Endothelial cell of umbilical vein (primary cell): ENCODE results near the gene ODAD4. TPM values are rescaled to one million over a fixed set of nuclear protein-coding genes. Genes with fewer than 3 reads are reported as not detected.
A peak's percentile ranks its signal among the peaks of the same experiment; 100 is the strongest.

ENCODE experiments used
- BruUV-seq: library from RNA; stranded (reverse); fragments of 400-500 nt; replicated peaks from 2 replicates; lab custom pipeline; 2021; lab: Mats Ljungman, UMichigan
- CTCF ChIA-PET: fragments of 300-600, 350-600 bp; sonication (Branson Sonifier 250); formaldehyde crosslinking; loops from one replicate; lab custom pipeline; 2021; ENCODE audit warnings: antibody characterized with exemption, inconsistent platforms; lab: Charles Lee
- POLR2A ChIA-PET: fragments of 300-600, 350-600 bp; sonication (Branson Sonifier 250); formaldehyde crosslinking; loops from one replicate; lab custom pipeline; 2021; ENCODE audit warnings: antibody characterized with exemption, inconsistent platforms; lab: Charles Lee
- DNase-seq: peaks from one replicate; pipeline ENCODE4 v3.0.0-alpha.2; 2011; ENCODE audit warnings: low read depth, low spot score
- FAIRE-seq: peaks from 2 replicates; lab custom pipeline; 2011; peaks lifted over from hg19 to GRCh38; lab: Jason Lieb, UNC
- H2AFZ ChIP-seq: 2 replicates; pipeline ENCODE4 v1.6.0; 2012; ENCODE audit warnings: low read depth, low read length, control low read depth, inconsistent platforms
- H3K27ac ChIP-seq: 2 replicates; pipeline ENCODE4 v1.5.1; 2011; ENCODE audit warnings: low read depth, mild to moderate bottlenecking, control low read depth, low read length, moderate library complexity; ENCODE audit not compliant: insufficient read depth
- H3K27me3 ChIP-seq, 2 experiments: 2 replicates each; pipeline versions ENCODE4 v1.6.0 to v1.6.1; 2011; ENCODE audit warnings: low read length in 2 of 2, mixed read lengths in 1 of 2; ENCODE audit not compliant: control insufficient read depth in 2 of 2, insufficient read depth in 2 of 2
- H3K36me3 ChIP-seq, 2 experiments: 2 replicates in 1 of 2; 3 replicates in 1 of 2; pipeline ENCODE4 v1.5.1; 2011; ENCODE audit warnings: low read length in 2 of 2, mild to moderate bottlenecking in 1 of 2, moderate library complexity in 1 of 2; ENCODE audit not compliant: control insufficient read depth in 2 of 2, insufficient read depth in 2 of 2; ENCODE audit errors: extremely low read depth in 1 of 2
- H3K4me1 ChIP-seq: 3 replicates; pipeline ENCODE4 v1.5.1; 2011; ENCODE audit warnings: mild to moderate bottlenecking, low read length; ENCODE audit not compliant: control insufficient read depth, insufficient read depth; ENCODE audit errors: extremely low read depth
- H3K4me2 ChIP-seq: 2 replicates; pipeline ENCODE4 v1.6.1; 2011; ENCODE audit warnings: low read length, control low read depth, mixed read lengths; ENCODE audit not compliant: insufficient read depth
- H3K4me3 ChIP-seq, 3 experiments: fragments of 200-600 bp in 1 of 3; sonication (generic), shearing (Covaris generic) in 1 of 3; replicated peaks in 1 of 3; 2 replicates each; pipeline ENCODE4 v1.5.1; 2011 to 2016; ENCODE audit warnings: control low read depth in 3 of 3, low read length in 3 of 3, mild to moderate bottlenecking in 2 of 3, inconsistent platforms in 1 of 3, low read depth in 1 of 3, moderate library complexity in 1 of 3; ENCODE audit not compliant: insufficient read depth in 1 of 3
- H3K79me2 ChIP-seq: 2 replicates; pipeline ENCODE4 v1.6.0; 2012; ENCODE audit warnings: low read length, inconsistent platforms; ENCODE audit not compliant: control insufficient read depth, insufficient read depth
- H3K9ac ChIP-seq: replicated peaks from 2 replicates; pipeline ENCODE3; 2011; ENCODE audit warnings: low read length, control low read depth; ENCODE audit not compliant: insufficient read depth; ENCODE audit errors: extremely low read depth
- H3K9me1 ChIP-seq: replicated peaks from 3 replicates; pipeline ENCODE4 v1.6.0; 2011; ENCODE audit warnings: mild to moderate bottlenecking, low read length; ENCODE audit not compliant: control insufficient read depth, insufficient read depth; ENCODE audit errors: extremely low read depth
- H3K9me3 ChIP-seq: replicated peaks from 2 replicates; pipeline ENCODE4 v1.5.1; 2012; ENCODE audit warnings: low read length, inconsistent platforms; ENCODE audit not compliant: control insufficient read depth, insufficient read depth
- H4K20me1 ChIP-seq: replicated peaks from 2 replicates; pipeline ENCODE3; 2011; ENCODE audit warnings: mild to moderate bottlenecking, low read length; ENCODE audit not compliant: control insufficient read depth, insufficient read depth; ENCODE audit errors: extremely low read depth
- FOS ChIP-seq: IDR thresholded peaks from 2 replicates; pipeline ENCODE4 v1.6.1; 2011; ENCODE audit warnings: mild to moderate bottlenecking, low read length, moderate library complexity, borderline replicate concordance; ENCODE audit not compliant: insufficient read depth
- GATA2 ChIP-seq: IDR thresholded peaks from 2 replicates; pipeline ENCODE4 v1.7.0; 2011; ENCODE audit warnings: low read depth, mild to moderate bottlenecking, moderate library complexity, mixed read lengths, low read length; ENCODE audit not compliant: insufficient read length, insufficient read depth
- POLR2A ChIP-seq: IDR thresholded peaks from 2 replicates; pipeline ENCODE4 v1.6.1; 2012; ENCODE audit warnings: low read depth, mild to moderate bottlenecking, control low read depth, low read length
- dilution Hi-C: fragments of 300-500 bp; cut with MboI; formaldehyde crosslinking; loops from one replicate; pipeline ENCODE4 v1.15.0; 2019; ENCODE audit warnings: low sequenced_read_pairs; ENCODE audit not compliant: extremely low pct_ligation_motif_present
- intact Hi-C: fragments of 100-400 bp; cut with micrococcal nuclease; formaldehyde crosslinking; loops from one replicate; pipeline ENCODE4 v1.10.0; 2022
- polyA plus RNA-seq, 4 experiments: library from polyadenylated mRNA; depleted of rRNA in 3 of 4; stranded (reverse) in 3 of 4; unstranded in 1 of 4; fragments of >200 nt; gene quantifications; 2 replicates each; pipeline versions ENCODE4 v1.2.1 to v1.2.3, GENCODE V29; 2011 to 2012; ENCODE audit warnings: missing spikeins in 1 of 4
- total RNA-seq: library from RNA; stranded (reverse); gene quantifications from 2 replicates; pipeline ENCODE4 v1.2.3, GENCODE V29; 2021
- TF ChIP-seq, protein P1 (sequence below): IDR thresholded peaks from 2 replicates; pipeline ENCODE4 v1.6.1; 2011; ENCODE audit not compliant: insufficient read depth, insufficient read length

ODAD4 gene
- total and polyA plus RNA-seq, 2 donors (not counting 3 experiments of a cell fraction or from before 2014, with no cell fraction given), result 0.19 to 1.0 TPM

DNA sequence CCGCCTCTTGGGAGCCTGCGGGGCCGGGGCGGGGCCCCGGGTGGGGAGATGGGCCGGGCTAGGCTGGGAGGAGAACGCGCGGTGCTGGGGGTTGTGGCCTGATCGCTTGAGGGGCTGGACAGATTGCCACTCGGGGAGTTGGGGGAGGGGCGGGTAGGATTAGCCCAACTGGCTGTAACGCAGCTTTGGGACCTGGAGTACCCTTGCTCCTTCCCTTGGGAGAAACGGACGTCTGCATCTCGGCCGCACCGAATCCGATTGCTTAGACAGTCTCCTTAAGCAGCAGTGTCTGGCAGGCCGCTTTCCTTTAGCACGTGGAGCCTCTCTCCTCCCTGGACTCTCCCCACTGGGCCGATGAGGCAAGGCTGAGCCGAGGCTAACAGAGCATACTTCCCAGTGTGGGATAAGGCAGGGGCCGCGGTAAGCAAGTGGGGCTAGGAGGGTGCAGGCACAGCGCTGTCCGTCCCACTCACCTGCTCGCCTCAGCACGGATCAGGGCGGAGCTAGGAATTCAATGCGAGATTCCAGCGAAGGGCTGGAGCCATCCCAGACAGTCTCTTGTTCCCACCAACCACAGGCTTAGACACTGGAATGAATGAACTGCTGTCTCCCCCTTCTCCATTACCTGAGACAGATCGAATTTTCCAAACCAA is 11.1 kb upstream of the ODAD4 start:
- H3K27me3 ChIP-seq, result no peaks in the 10 kb centered on the region
- ChIA-PET POLR2A (interaction anchor here (0.6 to 1.1 kb wide), 2 partner anchors 25 to 40 kb away, joined by 3 read pairs; no protein-coding TSS in a partner anchor), CTCF (interaction anchor here (1.2 to 3.3 kb wide), 4 partner anchors 8 to 39 kb away, joined by 3 to 26 read pairs (median 13); partner anchors contain the start of gene ODAD4)
- H3K27ac ChIP-seq, result no peak overlapping the region
- FAIRE-seq (peak; percentile 54), DNase-seq (no peak)
- peak overlapping the region; percentile 66 for H3K4me2 ChIP-seq
- dilution Hi-C loops, result no loop called here
- peak overlapping the region; percentile 88 for H2AFZ ChIP-seq
- peaks cover 45% of the 10 kb centered on the region for H3K79me2 ChIP-seq
- peaks cover 20% of the 10 kb centered on the region for H3K4me1 ChIP-seq
- no peaks in the 10 kb centered on the region for H4K20me1 ChIP-seq
- no peaks in the 10 kb centered on the region for H3K9me3 ChIP-seq
- H3K9ac ChIP-seq, result no peak overlapping the region
- no peaks in the 10 kb centered on the region for H3K9me1 ChIP-seq
- intact Hi-C loops, result loop anchor here (1.0 kb wide), 2 partner anchors 11 to 40 kb away; partner anchors contain the start of gene ODAD4
- TSS peak; percentile 69 for BruUV-seq
- peak overlapping the region in 1 of 3 experiments; percentile 85 for H3K4me3 ChIP-seq
- no peaks in the 10 kb centered on the region for H3K36me3 ChIP-seq
- TF ChIP-seq, protein P1, sequence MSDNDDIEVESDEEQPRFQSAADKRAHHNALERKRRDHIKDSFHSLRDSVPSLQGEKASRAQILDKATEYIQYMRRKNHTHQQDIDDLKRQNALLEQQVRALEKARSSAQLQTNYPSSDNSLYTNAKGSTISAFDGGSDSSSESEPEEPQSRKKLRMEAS, result peak; percentile 58
- no peak for TF ChIP-seq FOS

DNA sequence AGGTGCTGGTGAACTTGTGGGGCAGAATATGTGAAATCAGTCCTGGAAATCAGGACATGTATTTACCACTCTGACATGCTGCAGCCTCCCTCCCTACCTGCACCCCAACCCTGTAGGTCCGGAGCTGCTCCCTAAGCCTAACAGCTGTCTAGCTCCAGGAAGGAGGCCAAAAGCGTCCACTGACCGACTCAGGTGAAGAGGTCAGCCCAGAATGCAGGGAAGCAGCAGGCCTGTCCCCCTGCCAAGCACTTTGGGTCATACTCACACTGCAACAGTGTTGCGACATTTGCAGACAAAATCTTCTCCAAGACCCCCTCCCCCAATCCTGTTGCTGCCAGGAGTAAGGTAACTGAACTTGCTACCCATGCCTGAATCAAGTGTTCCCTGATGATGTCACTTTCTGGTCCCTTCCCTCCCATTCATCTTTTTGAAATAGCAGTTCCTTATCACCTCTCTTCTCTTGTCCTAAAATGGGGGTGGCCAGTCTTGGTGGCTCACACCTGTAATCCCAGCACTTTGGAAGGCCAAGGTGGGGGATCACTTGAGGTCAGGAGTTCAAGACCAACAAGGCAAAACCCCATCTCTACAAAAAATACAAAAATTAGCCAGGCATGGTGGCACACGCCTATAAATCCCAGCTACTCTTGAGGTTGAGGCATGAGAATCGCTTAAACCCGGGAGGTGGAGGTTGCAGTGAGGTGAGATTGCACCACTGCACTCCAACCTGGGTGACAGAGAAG is 10.4 kb upstream of the ODAD4 start:
- DNase-seq (no peak), FAIRE-seq (peak; percentile 31)
- H3K79me2 ChIP-seq, result peaks cover 38% of the 10 kb centered on the region
- CTCF ChIA-PET, result interaction anchor here (0.7 to 3.3 kb wide), 3 partner anchors 9 to 35 kb away, joined by 4 to 22 read pairs (median 5); partner anchors contain the start of gene ODAD4
- no peak overlapping the region for H3K9ac ChIP-seq
- dilution Hi-C loops, result no loop called here
- H3K4me3 ChIP-seq, result no peak overlapping the region
- H3K4me1 ChIP-seq, result peaks cover 20% of the 10 kb centered on the region
- H3K36me3 ChIP-seq, result no peaks in the 10 kb centered on the region
- peak overlapping the region; percentile 66 for H3K4me2 ChIP-seq
- H3K9me3 ChIP-seq, result no peaks in the 10 kb centered on the region
- no peak overlapping the region for H3K27ac ChIP-seq
- no peaks in the 10 kb centered on the region for H3K9me1 ChIP-seq
- no peaks in the 10 kb centered on the region for H4K20me1 ChIP-seq
- POLR2A ChIA-PET, result no interaction called here
- H3K27me3 ChIP-seq, result no peaks in the 10 kb centered on the region
- intact Hi-C loops, result loop anchor here (1.0 kb wide), 2 partner anchors 10 to 39 kb away; partner anchors contain the start of gene ODAD4
- H2AFZ ChIP-seq, result peak overlapping the region; percentile 88
- no TSS peak for BruUV-seq
- TF ChIP-seq GATA2 (no peak), POLR2A (no peak)
- TF ChIP-seq, protein P1, result no peak
